Esophagus squamous epithelium (tissue), 4 donors: Measurements from ENCODE around the gene ANKRD52.

Experiments used
- POLR2A ChIP-seq, 4 donors: fragments of 450-650 bp; IDR thresholded peaks; one replicate each; pipeline ENCODE4 v1.6.1; 2017; ENCODE audit warnings: antibody characterized with exemption in 4 of 4, mild to moderate bottlenecking in 4 of 4, moderate library complexity in 3 of 4
- TF ChIP-seq, protein P1 (sequence below), 6 experiments: fragments of 450-650 bp in 4 of 6; fragments of 200-600 bp in 2 of 6; sonication (generic) in 2 of 6; IDR thresholded peaks; one replicate each; pipeline ENCODE4 v1.5.1; 2016 to 2019; ENCODE audit warnings: antibody characterized with exemption in 6 of 6, mild to moderate bottlenecking in 4 of 6, moderate library complexity in 4 of 6

DNA sequence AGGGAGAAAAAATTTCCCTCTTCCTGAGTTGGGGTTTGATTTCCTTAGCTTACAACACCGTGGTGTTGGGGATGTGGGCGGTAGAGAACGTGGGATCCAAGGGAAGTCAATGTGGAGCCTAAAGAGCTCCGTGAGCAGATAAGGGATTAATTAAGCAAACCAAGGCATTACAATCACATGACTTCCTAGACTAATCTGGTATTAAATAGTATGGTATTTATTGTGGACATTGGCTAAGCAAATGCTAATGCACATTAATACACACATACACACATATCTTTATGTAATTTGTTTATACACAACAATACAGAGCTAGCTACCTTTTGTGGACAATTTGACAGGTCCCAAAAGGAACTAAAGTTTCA lies 35.7 kb downstream of the ANKRD52 start:
- no peak for TF ChIP-seq POLR2A (IDR thresholded peaks at IDR 0.05)
- TF ChIP-seq, protein P1, sequence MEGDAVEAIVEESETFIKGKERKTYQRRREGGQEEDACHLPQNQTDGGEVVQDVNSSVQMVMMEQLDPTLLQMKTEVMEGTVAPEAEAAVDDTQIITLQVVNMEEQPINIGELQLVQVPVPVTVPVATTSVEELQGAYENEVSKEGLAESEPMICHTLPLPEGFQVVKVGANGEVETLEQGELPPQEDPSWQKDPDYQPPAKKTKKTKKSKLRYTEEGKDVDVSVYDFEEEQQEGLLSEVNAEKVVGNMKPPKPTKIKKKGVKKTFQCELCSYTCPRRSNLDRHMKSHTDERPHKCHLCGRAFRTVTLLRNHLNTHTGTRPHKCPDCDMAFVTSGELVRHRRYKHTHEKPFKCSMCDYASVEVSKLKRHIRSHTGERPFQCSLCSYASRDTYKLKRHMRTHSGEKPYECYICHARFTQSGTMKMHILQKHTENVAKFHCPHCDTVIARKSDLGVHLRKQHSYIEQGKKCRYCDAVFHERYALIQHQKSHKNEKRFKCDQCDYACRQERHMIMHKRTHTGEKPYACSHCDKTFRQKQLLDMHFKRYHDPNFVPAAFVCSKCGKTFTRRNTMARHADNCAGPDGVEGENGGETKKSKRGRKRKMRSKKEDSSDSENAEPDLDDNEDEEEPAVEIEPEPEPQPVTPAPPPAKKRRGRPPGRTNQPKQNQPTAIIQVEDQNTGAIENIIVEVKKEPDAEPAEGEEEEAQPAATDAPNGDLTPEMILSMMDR (IDR thresholded peaks at IDR 0.05): no peak
